BJ (cell line): ENCODE measurements around the gene CXXC5. TPM values are rescaled to one million over a fixed set of nuclear protein-coding genes. Genes with fewer than 3 reads are reported as not detected.
"Not testable (repeated sequence)": the region's sequence is repeated elsewhere in the genome, so short reads cannot be mapped to it uniquely, and the experiment has no call there.

Experiments
- CTCF ChIA-PET: fragments of 350-600 bp; formaldehyde crosslinking; extraction: SDS; loops from one replicate; lab custom pipeline; 2021; ENCODE audit warnings: antibody characterized with exemption, inconsistent platforms; lab: Yijun Ruan, JAX
- POLR2A ChIA-PET: fragments of 300-600 bp; sonication (Branson Sonifier 250); formaldehyde crosslinking; extraction: SDS; loops from one replicate; lab custom pipeline; 2021; ENCODE audit warnings: antibody characterized with exemption; lab: Charles Lee
- DNase-seq: peaks from one replicate; pipeline ENCODE4 v3.0.0-alpha.2; 2011; ENCODE audit warnings: low read depth
- H3K27me3 ChIP-seq: 2 replicates; pipeline ENCODE4 v1.6.0; 2011; ENCODE audit warnings: low read length; ENCODE audit not compliant: control insufficient read depth, insufficient read depth
- H3K36me3 ChIP-seq: 2 replicates; pipeline ENCODE4 v1.5.1; 2011; ENCODE audit warnings: low read length; ENCODE audit not compliant: control insufficient read depth, insufficient read depth
- H3K4me3 ChIP-seq: 2 replicates; pipeline ENCODE4 v1.5.1; 2011; ENCODE audit warnings: low read depth, mild to moderate bottlenecking, control low read depth, low read length
- polyA plus RNA-seq: library from polyadenylated mRNA; depleted of rRNA; stranded (reverse); fragments of >200 nt; gene quantifications from 2 replicates; pipeline ENCODE4 v1.2.3, GENCODE V29; 2011
- TF ChIP-seq, protein P1 (sequence below): IDR thresholded peaks from 2 replicates; pipeline ENCODE4 v1.5.1; 2011; ENCODE audit warnings: low read depth, mild to moderate bottlenecking, control low read depth, inconsistent platforms, low read length, moderate library complexity; ENCODE audit not compliant: insufficient read depth

Gene CXXC5
- polyA plus RNA-seq, 1 experiment, result 50.4 TPM

GRCh38 chr5:139712412-139712811 is 64.3 kb downstream of the CXXC5 start:
- no peak for DNase-seq
- Histone ChIP-seq H3K36me3 (no peaks in the 10 kb centered on the region), H3K27me3 (no peaks in the 10 kb centered on the region), H3K4me3 (no peak overlapping the region)
- POLR2A ChIA-PET, result no interaction called here
- CTCF ChIA-PET, result no interaction called here
- TF ChIP-seq, protein P1, sequence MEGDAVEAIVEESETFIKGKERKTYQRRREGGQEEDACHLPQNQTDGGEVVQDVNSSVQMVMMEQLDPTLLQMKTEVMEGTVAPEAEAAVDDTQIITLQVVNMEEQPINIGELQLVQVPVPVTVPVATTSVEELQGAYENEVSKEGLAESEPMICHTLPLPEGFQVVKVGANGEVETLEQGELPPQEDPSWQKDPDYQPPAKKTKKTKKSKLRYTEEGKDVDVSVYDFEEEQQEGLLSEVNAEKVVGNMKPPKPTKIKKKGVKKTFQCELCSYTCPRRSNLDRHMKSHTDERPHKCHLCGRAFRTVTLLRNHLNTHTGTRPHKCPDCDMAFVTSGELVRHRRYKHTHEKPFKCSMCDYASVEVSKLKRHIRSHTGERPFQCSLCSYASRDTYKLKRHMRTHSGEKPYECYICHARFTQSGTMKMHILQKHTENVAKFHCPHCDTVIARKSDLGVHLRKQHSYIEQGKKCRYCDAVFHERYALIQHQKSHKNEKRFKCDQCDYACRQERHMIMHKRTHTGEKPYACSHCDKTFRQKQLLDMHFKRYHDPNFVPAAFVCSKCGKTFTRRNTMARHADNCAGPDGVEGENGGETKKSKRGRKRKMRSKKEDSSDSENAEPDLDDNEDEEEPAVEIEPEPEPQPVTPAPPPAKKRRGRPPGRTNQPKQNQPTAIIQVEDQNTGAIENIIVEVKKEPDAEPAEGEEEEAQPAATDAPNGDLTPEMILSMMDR, result no peak

- H3K4me3 ChIP-seq, H3K27me3 ChIP-seq, H3K36me3 ChIP-seq, DNase-seq: not testable (repeated sequence)
- CTCF ChIA-PET, result interaction anchor here (1.0 kb wide), 1 partner anchor 20 kb away, joined by 3 read pairs; no protein-coding TSS in a partner anchor
- POLR2A ChIA-PET, result interaction anchor here (0.6 kb wide), 1 partner anchor 418 kb away, joined by 3 read pairs; no protein-coding TSS in a partner anchor
Observed at GRCh38 chr5:139713898-139714297, 65.7 kb downstream of the CXXC5 start.

- Histone ChIP-seq H3K4me3 (no peak overlapping the region), H3K27me3 (no peaks in the 10 kb centered on the region), H3K36me3 (no peaks in the 10 kb centered on the region)
- CTCF ChIA-PET, result interaction anchor here (1.2 kb wide), 1 partner anchor 81 kb away, joined by 3 read pairs; no protein-coding TSS in a partner anchor
- TF ChIP-seq, protein P1, result no peak
- no peak for DNase-seq
- POLR2A ChIA-PET, result no interaction called here
Observed at GRCh38 chr5:139717221-139717620, 69.1 kb downstream of the CXXC5 start.

DNA sequence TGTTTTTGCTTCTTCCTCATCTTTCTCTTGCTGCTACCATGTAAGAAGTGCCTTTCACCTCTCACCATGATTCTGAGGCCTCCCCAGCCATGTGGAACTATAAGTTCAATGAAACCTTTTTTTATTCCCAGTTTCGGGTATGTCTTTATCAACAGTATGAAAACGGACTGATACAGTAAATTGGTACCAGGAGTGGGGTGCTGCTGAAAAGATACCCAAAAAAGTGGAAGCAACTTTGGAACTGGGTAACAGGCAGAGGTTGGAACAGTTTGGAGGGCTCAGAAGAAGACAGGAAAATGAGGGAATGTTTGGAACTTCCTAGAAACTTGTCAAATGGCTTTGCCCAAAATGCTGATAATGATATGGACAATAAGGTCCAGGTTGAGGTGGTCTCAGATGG is 70.3 kb downstream of the CXXC5 start:
- H3K4me3 ChIP-seq, H3K27me3 ChIP-seq, POLR2A ChIA-PET, H3K36me3 ChIP-seq, CTCF ChIA-PET, DNase-seq: not testable (repeated sequence)

GRCh38 chr5:139719970-139720369 is 71.8 kb downstream of the CXXC5 start:
- CTCF ChIA-PET, DNase-seq, H3K27me3 ChIP-seq, H3K36me3 ChIP-seq, H3K4me3 ChIP-seq, POLR2A ChIA-PET: not testable (repeated sequence)

GRCh38 chr5:139723986-139724587 is 75.9 kb downstream of the CXXC5 start:
- TF ChIP-seq, protein P1, result no peak
- Histone ChIP-seq H3K4me3 (no peak overlapping the region), H3K36me3 (no peaks in the 10 kb centered on the region), H3K27me3 (no peaks in the 10 kb centered on the region)
- DNase-seq, result no peak
- CTCF ChIA-PET, result interaction anchor here (2.2 kb wide), 1 partner anchor 41 kb away, joined by 10 read pairs; no protein-coding TSS in a partner anchor
- POLR2A ChIA-PET, result no interaction called here
